ENCODE results near the gene NEMF.
"Not testable (repeated sequence)": the region's sequence is repeated elsewhere in the genome, so short reads cannot be mapped to it uniquely, and the experiment has no call there.

The NEMF gene

DNA sequence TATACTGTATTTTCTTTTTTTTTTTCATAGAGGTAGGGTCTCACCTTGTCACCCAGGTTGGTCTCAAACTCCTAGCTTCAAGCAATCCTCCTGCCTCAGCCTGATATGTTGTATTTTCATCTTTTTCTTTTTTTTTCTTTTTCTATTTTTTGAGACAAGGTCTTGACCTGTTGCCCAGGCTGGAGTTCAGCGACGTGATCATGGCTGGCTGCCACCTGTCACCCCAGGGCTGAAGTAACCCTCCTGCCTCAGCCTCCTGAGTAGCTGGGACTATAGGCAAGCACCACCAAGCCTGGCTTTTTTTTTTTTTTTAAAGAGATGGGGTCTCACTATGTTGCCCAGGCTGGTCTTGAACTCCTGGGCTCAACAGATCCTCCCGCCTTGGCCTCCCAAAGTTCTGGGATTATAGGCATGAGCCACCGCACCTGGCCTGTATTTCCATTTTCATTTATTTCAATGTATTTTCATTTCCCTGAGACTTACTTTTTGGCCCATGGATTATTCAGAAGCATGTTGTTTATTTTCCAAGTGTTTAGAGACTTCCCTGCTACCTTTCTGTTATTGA, 24.1 kb upstream of the NEMF start:
- no peak for DNase-seq (ENCODE audit: low spot score)

DNA sequence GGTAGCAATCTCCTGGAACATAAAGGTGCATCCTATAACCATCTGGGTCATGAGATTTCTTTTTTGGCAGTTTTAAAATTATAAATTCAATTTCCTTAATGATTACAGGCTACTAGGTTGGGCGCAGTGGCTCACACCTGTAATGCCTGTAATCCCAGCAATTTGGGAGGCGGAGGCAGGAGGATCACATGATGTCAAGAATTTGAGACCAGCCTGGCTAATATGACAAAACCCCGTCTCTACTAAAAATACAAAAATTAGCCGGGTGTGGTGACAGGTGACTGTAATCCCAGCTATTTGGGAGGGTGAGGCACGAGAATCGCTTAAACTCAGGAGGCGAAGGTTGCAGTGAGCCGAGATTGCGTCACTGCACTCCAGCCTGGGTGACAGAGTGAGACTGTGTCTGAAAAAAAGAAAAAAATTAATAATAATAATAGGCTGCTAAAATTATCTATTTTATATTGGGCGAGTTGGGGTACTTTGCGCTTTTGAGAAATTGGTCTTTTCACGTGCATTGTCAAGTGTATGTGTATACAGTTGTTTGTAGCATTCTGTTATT, 23.1 kb upstream of the NEMF start:
- no peak for DNase-seq (ENCODE audit: low spot score)

DNA sequence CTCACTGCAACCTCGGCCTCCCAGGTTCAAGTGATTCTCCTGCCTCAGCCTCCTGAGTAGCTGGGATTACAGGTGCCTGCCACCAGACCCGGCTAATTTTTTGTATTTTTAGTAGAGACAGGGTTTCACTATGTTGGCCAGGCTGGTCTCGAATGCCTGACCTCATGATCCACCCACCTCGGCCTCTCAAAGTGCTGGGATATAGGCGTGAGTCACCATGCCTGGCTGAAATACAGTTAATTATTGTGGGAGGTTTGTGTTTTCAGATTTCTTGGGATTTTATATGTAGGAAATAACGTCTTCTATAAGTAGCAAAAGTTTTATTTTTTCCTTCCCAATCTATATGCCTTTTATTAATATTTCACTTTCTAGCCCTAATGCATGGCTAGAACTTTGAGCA, 21.0 kb upstream of the NEMF start:
- not testable (repeated sequence) for DNase-seq (ENCODE audit: low spot score)

GRCh38 chr14:49870908-49871307, 18.3 kb upstream of the NEMF start:
- DNase-seq (ENCODE audit: low spot score): no peak

DNA sequence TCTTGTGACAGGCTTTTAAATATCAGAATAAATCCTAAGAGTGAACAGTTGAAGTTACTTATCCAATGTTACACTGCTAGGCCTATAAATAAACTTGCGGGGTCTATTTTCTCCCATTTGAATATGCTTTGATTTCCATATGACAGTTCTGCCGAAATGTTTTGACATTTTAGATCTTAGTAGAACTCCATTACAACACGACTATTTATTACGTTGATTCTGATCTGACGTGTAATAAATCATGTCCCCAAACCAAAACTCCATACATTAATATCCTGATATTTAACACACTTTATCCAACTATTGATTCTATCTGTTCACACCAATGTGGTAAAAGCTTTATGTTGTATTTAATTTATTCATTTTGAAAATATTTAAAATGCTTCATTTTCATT, 16.1 kb upstream of the NEMF start:
- DNase-seq (ENCODE audit: low spot score): peak; percentile 7

DNA sequence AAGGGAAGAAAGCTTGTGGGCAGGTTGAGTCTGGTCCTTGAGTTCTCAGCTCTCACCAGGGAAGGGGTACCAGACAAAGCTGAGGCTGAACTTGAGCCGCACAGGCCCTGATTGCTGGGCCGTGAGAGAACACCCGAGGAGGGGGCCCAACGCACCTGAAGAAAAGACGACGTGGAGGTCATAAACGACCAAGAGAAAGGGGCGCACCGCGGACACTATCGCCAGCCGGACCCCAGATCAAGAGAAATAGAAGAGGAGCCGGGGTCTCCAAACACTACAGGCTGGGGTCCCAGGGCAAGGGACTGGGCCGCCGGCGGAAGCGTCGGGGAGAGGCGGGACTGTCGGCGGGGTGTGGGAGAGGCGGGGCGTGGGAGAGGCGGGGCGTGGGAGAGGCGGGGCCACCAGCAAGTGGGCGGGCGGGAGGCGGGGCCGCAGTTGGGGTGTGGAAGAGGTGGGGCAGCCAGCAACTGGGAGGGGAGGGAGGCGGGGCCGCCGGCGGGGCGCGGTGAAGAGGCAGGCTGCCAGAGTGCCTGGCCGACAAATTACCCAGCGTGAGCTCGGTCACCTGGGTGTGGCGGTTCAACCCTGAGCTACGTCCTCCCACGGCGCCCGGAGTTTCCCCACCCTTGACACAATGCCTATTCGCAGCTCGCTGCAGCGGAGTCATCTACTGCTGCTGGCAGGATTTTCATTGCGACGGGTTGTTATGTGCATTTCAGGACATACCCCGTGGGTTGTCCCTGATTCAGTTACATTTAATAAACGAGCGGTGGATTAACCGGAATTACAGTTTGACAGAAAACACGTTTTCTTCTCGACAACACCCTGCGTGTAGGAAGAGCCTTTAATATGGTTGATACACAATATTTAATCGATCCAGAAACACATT, 15.5 kb upstream of the NEMF start:
- DNase-seq (ENCODE audit: low spot score): peak; percentile 95

DNA sequence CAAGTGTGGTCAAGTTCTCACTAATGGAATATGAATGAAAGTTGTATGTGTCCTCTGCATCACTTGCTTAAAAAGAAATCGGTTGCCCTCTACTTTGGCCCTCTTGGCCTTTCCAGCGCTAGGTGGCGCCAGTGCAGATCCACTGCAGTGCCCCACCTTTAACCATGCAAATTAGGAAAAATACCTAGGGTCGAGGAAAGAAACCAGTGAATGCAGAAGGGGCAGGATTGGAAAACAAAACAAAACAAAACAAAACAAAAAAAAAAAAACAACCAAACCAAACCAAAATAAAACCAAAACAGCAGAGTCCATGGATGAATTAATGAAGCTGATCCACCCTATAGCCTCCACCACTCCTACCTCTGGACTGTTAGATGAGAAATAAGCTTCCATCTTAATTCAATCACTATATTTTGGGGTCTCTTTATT, 12.9 kb upstream of the NEMF start:
- peak; percentile 75 for DNase-seq (ENCODE audit: low spot score)

DNA sequence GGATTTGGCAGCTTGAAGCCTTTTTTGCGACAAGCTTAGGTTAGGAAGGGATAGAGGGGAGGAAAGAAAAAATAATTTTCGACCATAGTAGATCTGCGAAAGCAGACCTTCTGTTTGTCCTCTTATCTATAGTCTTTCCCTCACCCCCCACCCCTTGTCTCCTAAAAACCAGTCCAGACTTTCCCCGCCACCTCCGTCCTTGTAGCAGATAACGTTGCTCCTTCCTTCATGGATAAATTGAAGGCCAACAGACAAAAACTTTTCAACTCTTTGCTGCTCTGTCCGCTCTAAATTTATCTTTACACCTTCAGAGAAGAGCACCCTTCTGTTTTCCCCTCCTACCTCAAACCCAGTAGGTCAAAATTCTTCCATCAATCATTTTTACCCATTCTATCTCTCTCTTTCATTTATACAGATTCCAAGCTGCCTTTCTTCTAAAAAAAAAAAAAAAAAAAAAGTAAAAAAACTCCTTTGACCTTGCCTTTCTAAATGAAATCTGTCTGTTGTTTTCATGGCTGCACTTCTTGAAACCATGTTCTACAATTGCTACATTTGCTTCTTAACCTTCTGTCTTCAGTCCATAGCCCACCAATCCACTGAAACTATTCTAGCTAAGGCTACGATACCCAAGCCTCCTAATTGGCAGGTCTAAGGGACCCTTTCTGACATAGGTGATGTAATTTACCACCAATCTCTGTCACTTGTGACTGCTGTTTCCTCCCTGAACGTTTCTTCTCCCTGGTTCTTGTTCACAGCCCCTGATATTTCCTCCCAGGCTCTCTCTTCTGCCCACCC, 11.1 kb upstream of the NEMF start:
- no peak for DNase-seq (ENCODE audit: low spot score)

GRCh38 chr14:49862089-49862673, 9.6 kb upstream of the NEMF start:
- peak; percentile 87 for DNase-seq (ENCODE audit: low spot score)

- peak; percentile 63 for DNase-seq (ENCODE audit: low spot score)
Measured at GRCh38 chr14:49861699-49862088, 9.1 kb upstream of the NEMF start.

DNA sequence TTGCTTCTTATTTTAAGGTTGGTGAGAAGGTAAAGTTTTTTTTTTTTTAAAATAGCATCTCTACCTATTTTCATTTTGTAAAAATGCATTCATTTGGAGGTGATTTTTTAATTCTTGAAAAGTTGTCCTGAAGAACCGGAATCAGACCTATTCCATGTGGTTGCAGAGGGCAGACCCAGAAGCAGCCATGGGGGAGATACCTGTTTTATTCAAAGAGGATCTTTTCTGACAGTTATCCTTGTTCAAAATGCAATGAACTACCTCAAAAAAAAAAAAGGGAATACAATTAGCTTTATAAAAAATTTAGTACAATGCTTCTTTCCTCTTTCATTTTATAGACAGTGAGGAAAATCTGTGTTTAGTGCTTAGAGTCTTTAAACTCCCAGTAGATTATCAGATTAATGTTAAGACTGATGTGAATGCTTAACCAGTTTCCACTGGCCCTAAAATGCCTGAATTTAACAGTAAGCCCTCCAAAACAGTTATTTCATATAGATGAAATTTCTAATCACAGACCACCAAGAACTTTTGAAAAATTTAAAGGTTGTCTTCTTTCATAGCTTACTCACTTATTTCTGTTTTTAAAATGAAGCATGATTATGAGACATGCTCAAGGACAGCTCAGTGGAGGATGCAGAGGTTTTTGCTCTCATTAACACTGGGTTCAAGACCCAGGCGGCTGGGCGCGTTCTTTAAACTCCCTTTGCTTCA, 8.6 kb upstream of the NEMF start:
- no peak for DNase-seq (ENCODE audit: low spot score)

DNA sequence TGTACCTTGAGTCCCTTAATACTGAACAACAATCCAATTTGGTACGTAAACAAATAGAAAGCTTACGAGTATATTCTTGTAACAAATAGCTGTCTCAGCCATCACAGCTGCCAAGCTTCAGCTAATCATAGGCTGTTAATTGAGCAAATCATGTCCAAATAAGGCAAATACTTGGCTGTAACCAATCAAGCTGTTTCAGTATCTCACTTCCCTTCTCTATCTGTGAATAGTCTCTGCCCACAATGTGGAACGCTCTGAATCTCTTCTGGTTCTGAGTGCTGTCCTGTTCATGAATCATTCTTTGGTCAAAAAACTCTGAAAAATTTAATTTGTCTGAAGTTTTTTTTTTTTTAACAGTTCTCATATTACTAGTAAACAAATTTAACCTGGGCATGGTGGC, 5.8 kb upstream of the NEMF start:
- DNase-seq (ENCODE audit: low spot score): no peak

DNA sequence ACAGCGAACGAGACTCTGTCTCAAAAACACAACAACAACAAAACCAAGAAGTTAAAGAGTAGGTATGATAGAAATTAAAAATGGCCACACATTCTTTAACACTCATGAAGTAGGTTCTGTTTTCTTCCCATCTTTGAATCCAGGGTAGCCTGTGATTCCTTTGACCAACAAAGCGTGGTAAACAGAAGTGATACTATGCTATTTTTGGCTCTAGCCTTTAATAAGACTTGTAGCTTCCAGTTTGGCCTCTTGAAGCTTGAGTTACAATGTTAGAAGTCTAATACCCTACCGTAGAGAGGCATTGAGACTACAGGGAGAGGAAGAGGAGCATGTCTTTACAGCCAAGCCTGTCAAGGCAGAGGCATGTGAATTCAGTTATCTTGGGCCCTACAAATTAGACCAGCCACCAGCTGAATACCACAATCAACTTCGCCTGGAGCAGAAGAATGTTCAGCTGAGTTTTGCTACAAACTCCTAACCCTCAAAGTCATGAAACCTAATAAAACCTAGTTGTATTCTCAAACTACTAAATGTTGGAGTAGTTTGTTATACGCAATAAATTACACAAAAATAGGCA, 4.9 kb upstream of the NEMF start:
- no peak for DNase-seq (ENCODE audit: low spot score)

DNA sequence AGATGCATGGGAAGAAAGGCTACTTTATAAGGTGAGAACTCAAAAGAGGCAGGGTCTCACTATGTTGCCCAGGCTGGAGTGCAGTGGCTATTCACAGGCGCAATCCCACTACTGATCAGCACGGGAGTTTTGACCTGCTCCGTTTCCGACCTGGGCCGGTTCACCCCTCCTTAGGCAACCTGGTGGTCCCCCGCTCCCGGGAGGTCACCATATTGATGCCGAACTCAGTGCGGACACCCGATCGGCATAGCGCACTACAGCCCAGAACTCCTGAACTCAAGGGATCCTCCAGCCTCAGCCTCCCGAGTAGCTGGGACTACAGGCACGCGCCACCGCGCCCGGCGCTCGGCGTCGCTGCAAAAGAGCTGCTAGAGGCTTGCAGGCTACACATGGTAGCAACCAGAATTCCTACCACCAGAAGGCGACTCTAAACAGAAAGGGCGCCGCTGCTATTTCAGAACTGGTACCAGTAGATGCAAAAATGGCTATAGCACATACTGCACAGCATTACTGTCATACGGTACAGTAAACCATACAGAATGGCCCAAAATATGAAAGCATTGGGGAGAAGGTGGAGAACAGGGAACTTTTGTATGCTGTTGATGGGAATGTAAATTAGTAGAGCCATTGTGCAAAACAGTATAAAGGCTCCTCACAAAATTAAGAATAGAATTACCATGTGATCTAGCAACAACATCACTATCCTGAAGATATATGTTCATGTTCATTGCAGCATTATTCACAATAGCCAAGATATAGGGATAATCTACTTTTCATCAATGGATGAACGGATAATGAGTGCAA, 1.2 kb upstream of the NEMF start:
- DNase-seq (ENCODE audit: low spot score): peak; percentile 84

DNA sequence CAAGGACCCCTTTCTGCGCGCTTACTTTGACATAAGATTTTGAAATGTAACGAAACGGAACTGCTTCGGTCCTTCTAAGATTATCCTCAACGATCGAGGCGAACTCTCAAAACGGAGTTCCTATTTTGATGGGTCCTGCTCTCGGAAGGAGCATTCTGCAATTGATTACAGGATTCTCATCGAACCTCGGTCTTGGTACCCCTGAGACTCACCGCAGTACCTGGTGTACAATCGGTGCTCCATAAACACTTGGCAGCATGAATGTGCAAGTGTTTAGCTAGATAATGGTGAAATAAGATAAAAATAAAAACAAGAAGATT, 530 bp upstream of the NEMF start:
- no peak for DNase-seq (ENCODE audit: low spot score)

DNA sequence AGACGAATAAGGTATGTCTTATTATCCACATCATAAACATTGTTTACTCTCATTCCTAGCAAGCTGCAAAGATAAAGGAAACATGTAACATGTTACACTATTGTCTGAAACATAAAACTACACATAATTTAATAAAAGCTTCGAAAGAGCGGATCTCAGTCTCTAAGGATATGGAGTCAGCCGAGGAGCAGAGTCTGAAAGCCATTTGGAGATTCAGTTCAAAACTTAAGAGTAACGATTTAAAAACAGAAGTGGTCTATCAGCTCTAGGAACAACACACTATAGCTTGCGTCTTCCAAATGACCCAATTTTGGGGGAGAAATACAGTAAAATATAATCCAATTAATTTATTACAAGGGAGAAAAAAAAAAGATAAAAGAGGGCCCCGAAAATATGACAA, 775 bp downstream of the NEMF start:
- peak; percentile 30 for DNase-seq (ENCODE audit: low spot score)

- no peak for DNase-seq (ENCODE audit: low spot score)
Measured at GRCh38 chr14:49849213-49849847, 3.3 kb downstream of the NEMF start.

- DNase-seq (ENCODE audit: low spot score): no peak
Measured at GRCh38 chr14:49828640-49829039, 23.9 kb downstream of the NEMF start.

DNA sequence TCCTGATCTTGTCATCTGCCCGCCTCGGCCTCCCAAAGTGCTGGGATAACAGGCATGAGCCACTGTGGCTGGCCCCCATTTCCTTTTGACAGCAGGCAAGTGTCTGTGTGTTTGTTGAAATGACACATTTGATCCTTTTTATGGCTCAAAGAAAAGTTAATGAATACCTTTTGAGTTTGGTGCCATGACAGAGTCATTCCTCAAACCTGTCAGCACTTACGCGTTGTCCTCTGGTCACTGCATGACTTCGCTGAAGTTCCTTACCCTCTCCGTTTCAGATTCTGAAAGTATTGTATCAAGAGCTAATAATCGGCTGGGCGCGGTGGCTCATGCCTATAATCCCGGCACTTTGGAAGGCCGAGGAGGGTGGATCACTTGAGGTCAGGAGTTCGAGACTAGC, 32.4 kb downstream of the NEMF start:
- DNase-seq (ENCODE audit: low spot score): no peak

- DNase-seq (ENCODE audit: low spot score): no peak
Measured at GRCh38 chr14:49816844-49817243, 35.7 kb downstream of the NEMF start.

Measured in kidney capillary endothelial cell (primary cell).